Activated effector memory CD4-positive, alpha-beta T cell treated with Interleukin-2 at 50 U/mL for 16 hours (primary cell): ENCODE data around the gene HSBP1.

Experiments used
- DNase-seq: peaks from one replicate; pipeline ENCODE4 v3.0.0-alpha.2; 2020

Gene HSBP1

GRCh38 chr16:83807710-83808572, at the start of gene HSBP1:
TSS of gene HSBP1 (plus strand) at chr16:83807978. CDS start at chr16:83808077, 99 bp downstream.
- peak; percentile 89 for DNase-seq

GRCh38 chr16:83762141-83762991, 45.4 kb upstream of the HSBP1 start:
- DNase-seq: no peak

- no peak for DNase-seq
These were observed 44.8 kb upstream of the HSBP1 start for GRCh38 chr16:83762992-83763358.

GRCh38 chr16:83768986-83769385, 38.8 kb upstream of the HSBP1 start:
- no peak for DNase-seq

GRCh38 chr16:83769397-83770008, 38.3 kb upstream of the HSBP1 start:
- no peak for DNase-seq

GRCh38 chr16:83771306-83771942, 36.4 kb upstream of the HSBP1 start:
- no peak for DNase-seq

- no peak for DNase-seq
These were observed 35.0 kb upstream of the HSBP1 start for GRCh38 chr16:83772806-83773205.

GRCh38 chr16:83774066-83774465, 33.7 kb upstream of the HSBP1 start:
- no peak for DNase-seq

GRCh38 chr16:83776944-83777343, 30.8 kb upstream of the HSBP1 start:
- no peak for DNase-seq

GRCh38 chr16:83779886-83780285, 27.9 kb upstream of the HSBP1 start:
- no peak for DNase-seq

- DNase-seq: no peak
These were observed 22.3 kb upstream of the HSBP1 start for GRCh38 chr16:83785455-83785854.

GRCh38 chr16:83789642-83790401, 18.0 kb upstream of the HSBP1 start:
- DNase-seq: no peak

GRCh38 chr16:83791916-83792315, 15.9 kb upstream of the HSBP1 start:
- no peak for DNase-seq

GRCh38 chr16:83792391-83792790, 15.4 kb upstream of the HSBP1 start:
- no peak for DNase-seq

- no peak for DNase-seq
These were observed 14.6 kb upstream of the HSBP1 start for GRCh38 chr16:83793179-83793578.

- DNase-seq: no peak
These were observed 12.8 kb upstream of the HSBP1 start for GRCh38 chr16:83794860-83795554.

GRCh38 chr16:83797013-83797412, 10.8 kb upstream of the HSBP1 start:
- no peak for DNase-seq

- DNase-seq: no peak
These were observed 8.4 kb upstream of the HSBP1 start for GRCh38 chr16:83799336-83799735.

GRCh38 chr16:83802135-83802534, 5.6 kb upstream of the HSBP1 start:
- DNase-seq: no peak

GRCh38 chr16:83802554-83803205, 5.1 kb upstream of the HSBP1 start:
- no peak for DNase-seq

- no peak for DNase-seq
These were observed 4.0 kb upstream of the HSBP1 start for GRCh38 chr16:83803811-83804210.
